Measurements from ENCODE around the gene WDR18.

DNA sequence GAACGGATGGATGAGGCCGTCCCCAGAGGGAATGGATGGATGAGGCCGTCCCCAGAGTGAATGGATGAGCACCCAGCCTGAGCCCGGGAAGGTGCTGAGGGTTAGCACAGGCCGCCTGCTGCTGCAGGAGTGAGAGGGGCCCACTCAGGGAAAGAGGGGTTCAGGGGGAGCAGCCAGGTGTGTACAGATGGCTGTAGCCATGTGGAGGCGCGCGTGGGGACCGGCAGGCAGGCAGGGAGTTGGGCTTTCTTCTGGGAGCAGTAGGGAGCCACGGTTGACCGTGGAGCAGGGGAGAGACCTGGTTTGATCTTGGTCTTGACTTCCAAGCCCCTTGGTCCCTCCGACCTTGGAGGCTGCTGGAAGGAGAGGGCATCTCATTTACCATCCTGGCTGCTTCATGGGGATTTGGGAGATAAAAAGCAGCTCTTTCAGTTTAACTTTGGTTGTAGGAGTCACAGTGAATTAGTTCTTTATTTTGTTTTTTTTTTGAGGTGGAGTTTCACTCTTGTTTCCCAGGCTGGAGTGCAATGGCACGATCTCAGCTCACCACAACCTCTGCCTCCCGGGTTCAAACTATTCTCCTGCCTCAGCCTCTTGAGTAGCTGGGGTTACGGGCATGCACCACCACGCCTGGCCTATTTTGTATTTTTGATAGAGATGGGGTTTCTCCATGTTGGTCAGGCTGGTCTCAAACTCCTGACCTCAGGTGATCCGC, 33.6 kb upstream of the WDR18 start:
- TF ChIP-seq CTCF (IDR thresholded peaks at IDR 0.05; ENCODE audit: low read length) (no peak), EZH2 (IDR thresholded peaks at IDR 0.05; ENCODE audit: borderline replicate concordance, low read length) (no peak)

Measured in OCI-LY1 (cell line).